Keratinocyte (primary cell): Measurements from ENCODE around the gene ATP10D.
A peak's percentile ranks its signal among the peaks of the same experiment; 100 is the strongest.

Experiments used
- CTCF ChIP-seq, 3 experiments: IDR thresholded peaks in 1 of 3; conservative IDR thresholded peaks in 1 of 3; optimal IDR thresholded peaks in 1 of 3; 2 replicates in 2 of 3; 3 replicates in 1 of 3; pipeline versions ENCODE3 to v1.5.1; 2011; ENCODE audit warnings: low read length in 3 of 3, mild to moderate bottlenecking in 3 of 3, moderate library complexity in 2 of 3, control low read depth in 1 of 3, inconsistent platforms in 1 of 3; ENCODE audit not compliant: insufficient read depth in 2 of 3; ENCODE audit errors: extremely low read depth in 1 of 3
- EZH2 ChIP-seq: IDR thresholded peaks from one replicate; pipeline ENCODE4 v1.6.1; 2012; ENCODE audit warnings: inconsistent platforms, mild to moderate bottlenecking, low read length, moderate library complexity

- TF ChIP-seq CTCF (optimal IDR thresholded peaks at IDR 0.05 in 1 of 3, IDR thresholded peaks at IDR 0.05 in 1 of 3, conservative IDR thresholded peaks at IDR 0.05 in 1 of 3; ENCODE audit: extremely low read depth in 1 of 3, insufficient read depth in 2 of 3, low read length in 3 of 3) (peak in 2 of 3 experiments; percentile 0 to 16), EZH2 (no peak)
Observed at GRCh38 chr4:47485047-47485692, at the start of gene ATP10D.
